GM12878 (cell line): Measurements from ENCODE around the gene RMND1. TPM values are rescaled to one million over a fixed set of nuclear protein-coding genes. Genes with fewer than 3 reads are reported as not detected.
A peak's percentile ranks its signal among the peaks of the same experiment; 100 is the strongest.

Source experiments
- BMI1 ChIP-seq: fragments of 450-650 bp; IDR thresholded peaks from 2 replicates; pipeline ENCODE4 v1.6.1; 2016; ENCODE audit warnings: mild to moderate bottlenecking, moderate library complexity, borderline replicate concordance
- NBN ChIP-seq: fragments of 450-650 bp; IDR thresholded peaks from 2 replicates; pipeline ENCODE4 v1.6.1; 2016
- NR2F1 ChIP-seq: fragments of 450-650 bp; conservative IDR thresholded peaks from 2 replicates; pipeline ENCODE4 v1.6.1; 2017; ENCODE audit warnings: mild to moderate bottlenecking
- POLR2A ChIP-seq: IDR thresholded peaks from 2 replicates; pipeline ENCODE4 v1.6.1; 2011; ENCODE audit warnings: low read depth, mild to moderate bottlenecking, low read length
- SIN3A ChIP-seq: IDR thresholded peaks from 2 replicates; pipeline ENCODE4 v1.6.1; 2012; ENCODE audit warnings: low read depth, low read length, improper control_type of control experiment
- SREBF1 ChIP-seq: IDR thresholded peaks from 2 replicates; pipeline ENCODE4 v1.6.1; 2012; ENCODE audit warnings: mild to moderate bottlenecking, low read length
- polyA plus RNA-seq, 11 experiments: library from polyadenylated mRNA; depleted of rRNA in 4 of 11; unstranded in 6 of 11; stranded (reverse) in 5 of 11; fragments of >200 nt; fragmentation: Nextera tagmentation in 4 of 11; fragmentation: Illumina TruSeq in 1 of 11; extraction: Ambion mirVana in 4 of 11; extraction: Trizol in 1 of 11; gene quantifications; 1 replicate in 1 of 11; 2 replicates in 10 of 11; pipeline versions ENCODE4 v1.2.1 to v1.2.3, GENCODE V29; 2011 to 2016; ENCODE audit warnings: inconsistent platforms in 2 of 11, missing spikeins in 2 of 11, low read depth in 1 of 11
- total RNA-seq, 4 experiments: library from RNA; depleted of rRNA in 3 of 4; stranded (reverse); fragments of >200 nt in 3 of 4; fragmentation: Illumina TruSeq in 1 of 4; extraction: Trizol in 1 of 4; gene quantifications; 2 replicates each; pipeline versions ENCODE4 v1.2.1 to v1.2.3, GENCODE V29; 2013 to 2021
- TF ChIP-seq, protein P1 (sequence below): IDR thresholded peaks from 2 replicates; pipeline ENCODE4 v1.6.1; 2012; ENCODE audit warnings: mild to moderate bottlenecking, low read depth, low read length
- TF ChIP-seq, protein P2 (sequence below): IDR thresholded peaks from 2 replicates; pipeline ENCODE4 v1.6.1; 2012; ENCODE audit warnings: improper control_type of control experiment, low read depth, low read length; ENCODE audit not compliant: insufficient replicate concordance
- TF ChIP-seq, protein P3 (sequence below): fragments of 450-650 bp; IDR thresholded peaks from 2 replicates; pipeline ENCODE4 v1.6.1; 2017; ENCODE audit warnings: borderline replicate concordance
- TF ChIP-seq, protein P4 (sequence below): fragments of 450-650 bp; IDR thresholded peaks from 2 replicates; pipeline ENCODE4 v1.6.1; 2017; ENCODE audit warnings: mild to moderate bottlenecking, low read depth, inconsistent platforms; ENCODE audit not compliant: poor library complexity, severe bottlenecking
- TF ChIP-seq, protein P5 (sequence below): fragments of 450-650 bp; IDR thresholded peaks from 2 replicates; pipeline ENCODE4 v1.6.1; 2018; ENCODE audit warnings: mild to moderate bottlenecking, low read depth, moderate library complexity; ENCODE audit not compliant: partially characterized antibody
- TF ChIP-seq, protein P6 (sequence below): fragments of 450-650 bp; IDR thresholded peaks from 2 replicates; pipeline ENCODE4 v1.6.1; 2016; ENCODE audit warnings: mild to moderate bottlenecking

Gene RMND1
- total and polyA plus RNA-seq, 10 of the 15 experiments (the other 5 are each of a cell fraction or from before 2014, with no cell fraction given) = 15.9 to 34.5 (median 21.4) TPM

DNA sequence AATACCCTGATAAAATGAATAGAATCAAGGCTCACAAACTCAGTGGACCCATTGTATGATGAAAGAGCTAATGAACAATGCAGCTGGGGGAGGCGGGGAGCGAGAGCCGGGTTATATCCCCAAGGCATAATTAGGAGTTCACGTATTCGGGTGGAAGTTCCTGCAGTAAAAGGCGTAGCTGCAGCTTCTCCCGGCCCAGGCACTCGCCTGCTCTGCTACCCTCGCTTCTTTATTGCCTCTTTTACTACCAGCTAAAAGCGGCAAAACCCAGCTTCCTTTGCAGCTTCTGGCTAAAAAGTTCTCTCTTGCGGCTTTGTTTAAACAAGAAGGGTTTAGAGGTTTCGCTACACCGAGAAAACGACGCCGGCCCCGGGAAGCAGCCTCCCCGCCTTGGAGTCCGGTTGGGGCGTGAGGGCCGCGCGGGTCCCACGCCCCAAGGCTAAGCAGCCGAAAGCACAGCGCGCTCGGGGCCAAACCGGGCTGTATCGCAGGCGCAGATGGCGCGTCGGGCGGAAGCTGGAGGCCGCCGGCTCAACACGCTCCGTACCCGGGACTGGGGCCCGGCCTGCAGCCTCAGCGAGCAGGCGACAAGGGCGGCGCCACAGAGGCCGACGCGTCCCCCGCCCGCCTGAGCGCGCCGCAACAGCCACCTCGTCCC is 62.2 kb downstream of the RMND1 start (continued):
- TF ChIP-seq, protein P1, sequence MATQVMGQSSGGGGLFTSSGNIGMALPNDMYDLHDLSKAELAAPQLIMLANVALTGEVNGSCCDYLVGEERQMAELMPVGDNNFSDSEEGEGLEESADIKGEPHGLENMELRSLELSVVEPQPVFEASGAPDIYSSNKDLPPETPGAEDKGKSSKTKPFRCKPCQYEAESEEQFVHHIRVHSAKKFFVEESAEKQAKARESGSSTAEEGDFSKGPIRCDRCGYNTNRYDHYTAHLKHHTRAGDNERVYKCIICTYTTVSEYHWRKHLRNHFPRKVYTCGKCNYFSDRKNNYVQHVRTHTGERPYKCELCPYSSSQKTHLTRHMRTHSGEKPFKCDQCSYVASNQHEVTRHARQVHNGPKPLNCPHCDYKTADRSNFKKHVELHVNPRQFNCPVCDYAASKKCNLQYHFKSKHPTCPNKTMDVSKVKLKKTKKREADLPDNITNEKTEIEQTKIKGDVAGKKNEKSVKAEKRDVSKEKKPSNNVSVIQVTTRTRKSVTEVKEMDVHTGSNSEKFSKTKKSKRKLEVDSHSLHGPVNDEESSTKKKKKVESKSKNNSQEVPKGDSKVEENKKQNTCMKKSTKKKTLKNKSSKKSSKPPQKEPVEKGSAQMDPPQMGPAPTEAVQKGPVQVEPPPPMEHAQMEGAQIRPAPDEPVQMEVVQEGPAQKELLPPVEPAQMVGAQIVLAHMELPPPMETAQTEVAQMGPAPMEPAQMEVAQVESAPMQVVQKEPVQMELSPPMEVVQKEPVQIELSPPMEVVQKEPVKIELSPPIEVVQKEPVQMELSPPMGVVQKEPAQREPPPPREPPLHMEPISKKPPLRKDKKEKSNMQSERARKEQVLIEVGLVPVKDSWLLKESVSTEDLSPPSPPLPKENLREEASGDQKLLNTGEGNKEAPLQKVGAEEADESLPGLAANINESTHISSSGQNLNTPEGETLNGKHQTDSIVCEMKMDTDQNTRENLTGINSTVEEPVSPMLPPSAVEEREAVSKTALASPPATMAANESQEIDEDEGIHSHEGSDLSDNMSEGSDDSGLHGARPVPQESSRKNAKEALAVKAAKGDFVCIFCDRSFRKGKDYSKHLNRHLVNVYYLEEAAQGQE = no peak
- TF ChIP-seq, protein P2, sequence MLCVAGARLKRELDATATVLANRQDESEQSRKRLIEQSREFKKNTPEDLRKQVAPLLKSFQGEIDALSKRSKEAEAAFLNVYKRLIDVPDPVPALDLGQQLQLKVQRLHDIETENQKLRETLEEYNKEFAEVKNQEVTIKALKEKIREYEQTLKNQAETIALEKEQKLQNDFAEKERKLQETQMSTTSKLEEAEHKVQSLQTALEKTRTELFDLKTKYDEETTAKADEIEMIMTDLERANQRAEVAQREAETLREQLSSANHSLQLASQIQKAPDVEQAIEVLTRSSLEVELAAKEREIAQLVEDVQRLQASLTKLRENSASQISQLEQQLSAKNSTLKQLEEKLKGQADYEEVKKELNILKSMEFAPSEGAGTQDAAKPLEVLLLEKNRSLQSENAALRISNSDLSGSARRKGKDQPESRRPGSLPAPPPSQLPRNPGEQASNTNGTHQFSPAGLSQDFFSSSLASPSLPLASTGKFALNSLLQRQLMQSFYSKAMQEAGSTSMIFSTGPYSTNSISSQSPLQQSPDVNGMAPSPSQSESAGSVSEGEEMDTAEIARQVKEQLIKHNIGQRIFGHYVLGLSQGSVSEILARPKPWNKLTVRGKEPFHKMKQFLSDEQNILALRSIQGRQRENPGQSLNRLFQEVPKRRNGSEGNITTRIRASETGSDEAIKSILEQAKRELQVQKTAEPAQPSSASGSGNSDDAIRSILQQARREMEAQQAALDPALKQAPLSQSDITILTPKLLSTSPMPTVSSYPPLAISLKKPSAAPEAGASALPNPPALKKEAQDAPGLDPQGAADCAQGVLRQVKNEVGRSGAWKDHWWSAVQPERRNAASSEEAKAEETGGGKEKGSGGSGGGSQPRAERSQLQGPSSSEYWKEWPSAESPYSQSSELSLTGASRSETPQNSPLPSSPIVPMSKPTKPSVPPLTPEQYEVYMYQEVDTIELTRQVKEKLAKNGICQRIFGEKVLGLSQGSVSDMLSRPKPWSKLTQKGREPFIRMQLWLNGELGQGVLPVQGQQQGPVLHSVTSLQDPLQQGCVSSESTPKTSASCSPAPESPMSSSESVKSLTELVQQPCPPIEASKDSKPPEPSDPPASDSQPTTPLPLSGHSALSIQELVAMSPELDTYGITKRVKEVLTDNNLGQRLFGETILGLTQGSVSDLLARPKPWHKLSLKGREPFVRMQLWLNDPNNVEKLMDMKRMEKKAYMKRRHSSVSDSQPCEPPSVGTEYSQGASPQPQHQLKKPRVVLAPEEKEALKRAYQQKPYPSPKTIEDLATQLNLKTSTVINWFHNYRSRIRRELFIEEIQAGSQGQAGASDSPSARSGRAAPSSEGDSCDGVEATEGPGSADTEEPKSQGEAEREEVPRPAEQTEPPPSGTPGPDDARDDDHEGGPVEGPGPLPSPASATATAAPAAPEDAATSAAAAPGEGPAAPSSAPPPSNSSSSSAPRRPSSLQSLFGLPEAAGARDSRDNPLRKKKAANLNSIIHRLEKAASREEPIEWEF = no peak
- TF ChIP-seq POLR2A (peak; percentile 84), SREBF1 (no peak), NBN (peak; percentile 57), NR2F1 (peak; percentile 32; the same call in 1 of the 2 replicates), SIN3A (peak; percentile 16; the same call in 1 of the 2 replicates), BMI1 (no peak)
- TF ChIP-seq, protein P3, sequence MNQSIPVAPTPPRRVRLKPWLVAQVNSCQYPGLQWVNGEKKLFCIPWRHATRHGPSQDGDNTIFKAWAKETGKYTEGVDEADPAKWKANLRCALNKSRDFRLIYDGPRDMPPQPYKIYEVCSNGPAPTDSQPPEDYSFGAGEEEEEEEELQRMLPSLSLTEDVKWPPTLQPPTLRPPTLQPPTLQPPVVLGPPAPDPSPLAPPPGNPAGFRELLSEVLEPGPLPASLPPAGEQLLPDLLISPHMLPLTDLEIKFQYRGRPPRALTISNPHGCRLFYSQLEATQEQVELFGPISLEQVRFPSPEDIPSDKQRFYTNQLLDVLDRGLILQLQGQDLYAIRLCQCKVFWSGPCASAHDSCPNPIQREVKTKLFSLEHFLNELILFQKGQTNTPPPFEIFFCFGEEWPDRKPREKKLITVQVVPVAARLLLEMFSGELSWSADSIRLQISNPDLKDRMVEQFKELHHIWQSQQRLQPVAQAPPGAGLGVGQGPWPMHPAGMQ = no peak
- TF ChIP-seq, protein P4, sequence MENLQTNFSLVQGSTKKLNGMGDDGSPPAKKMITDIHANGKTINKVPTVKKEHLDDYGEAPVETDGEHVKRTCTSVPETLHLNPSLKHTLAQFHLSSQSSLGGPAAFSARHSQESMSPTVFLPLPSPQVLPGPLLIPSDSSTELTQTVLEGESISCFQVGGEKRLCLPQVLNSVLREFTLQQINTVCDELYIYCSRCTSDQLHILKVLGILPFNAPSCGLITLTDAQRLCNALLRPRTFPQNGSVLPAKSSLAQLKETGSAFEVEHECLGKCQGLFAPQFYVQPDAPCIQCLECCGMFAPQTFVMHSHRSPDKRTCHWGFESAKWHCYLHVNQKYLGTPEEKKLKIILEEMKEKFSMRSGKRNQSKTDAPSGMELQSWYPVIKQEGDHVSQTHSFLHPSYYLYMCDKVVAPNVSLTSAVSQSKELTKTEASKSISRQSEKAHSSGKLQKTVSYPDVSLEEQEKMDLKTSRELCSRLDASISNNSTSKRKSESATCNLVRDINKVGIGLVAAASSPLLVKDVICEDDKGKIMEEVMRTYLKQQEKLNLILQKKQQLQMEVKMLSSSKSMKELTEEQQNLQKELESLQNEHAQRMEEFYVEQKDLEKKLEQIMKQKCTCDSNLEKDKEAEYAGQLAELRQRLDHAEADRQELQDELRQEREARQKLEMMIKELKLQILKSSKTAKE = no peak
- TF ChIP-seq, protein P5, sequence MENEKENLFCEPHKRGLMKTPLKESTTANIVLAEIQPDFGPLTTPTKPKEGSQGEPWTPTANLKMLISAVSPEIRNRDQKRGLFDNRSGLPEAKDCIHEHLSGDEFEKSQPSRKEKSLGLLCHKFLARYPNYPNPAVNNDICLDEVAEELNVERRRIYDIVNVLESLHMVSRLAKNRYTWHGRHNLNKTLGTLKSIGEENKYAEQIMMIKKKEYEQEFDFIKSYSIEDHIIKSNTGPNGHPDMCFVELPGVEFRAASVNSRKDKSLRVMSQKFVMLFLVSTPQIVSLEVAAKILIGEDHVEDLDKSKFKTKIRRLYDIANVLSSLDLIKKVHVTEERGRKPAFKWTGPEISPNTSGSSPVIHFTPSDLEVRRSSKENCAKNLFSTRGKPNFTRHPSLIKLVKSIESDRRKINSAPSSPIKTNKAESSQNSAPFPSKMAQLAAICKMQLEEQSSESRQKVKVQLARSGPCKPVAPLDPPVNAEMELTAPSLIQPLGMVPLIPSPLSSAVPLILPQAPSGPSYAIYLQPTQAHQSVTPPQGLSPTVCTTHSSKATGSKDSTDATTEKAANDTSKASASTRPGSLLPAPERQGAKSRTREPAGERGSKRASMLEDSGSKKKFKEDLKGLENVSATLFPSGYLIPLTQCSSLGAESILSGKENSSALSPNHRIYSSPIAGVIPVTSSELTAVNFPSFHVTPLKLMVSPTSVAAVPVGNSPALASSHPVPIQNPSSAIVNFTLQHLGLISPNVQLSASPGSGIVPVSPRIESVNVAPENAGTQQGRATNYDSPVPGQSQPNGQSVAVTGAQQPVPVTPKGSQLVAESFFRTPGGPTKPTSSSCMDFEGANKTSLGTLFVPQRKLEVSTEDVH = peak; percentile 46
- TF ChIP-seq, protein P6, sequence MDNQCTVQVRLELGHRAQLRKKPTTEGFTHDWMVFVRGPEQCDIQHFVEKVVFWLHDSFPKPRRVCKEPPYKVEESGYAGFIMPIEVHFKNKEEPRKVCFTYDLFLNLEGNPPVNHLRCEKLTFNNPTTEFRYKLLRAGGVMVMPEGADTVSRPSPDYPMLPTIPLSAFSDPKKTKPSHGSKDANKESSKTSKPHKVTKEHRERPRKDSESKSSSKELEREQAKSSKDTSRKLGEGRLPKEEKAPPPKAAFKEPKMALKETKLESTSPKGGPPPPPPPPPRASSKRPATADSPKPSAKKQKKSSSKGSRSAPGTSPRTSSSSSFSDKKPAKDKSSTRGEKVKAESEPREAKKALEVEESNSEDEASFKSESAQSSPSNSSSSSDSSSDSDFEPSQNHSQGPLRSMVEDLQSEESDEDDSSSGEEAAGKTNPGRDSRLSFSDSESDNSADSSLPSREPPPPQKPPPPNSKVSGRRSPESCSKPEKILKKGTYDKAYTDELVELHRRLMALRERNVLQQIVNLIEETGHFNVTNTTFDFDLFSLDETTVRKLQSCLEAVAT = no peak
